Measurements from ENCODE around the gene MS4A4A.

MS4A4A gene

DNA sequence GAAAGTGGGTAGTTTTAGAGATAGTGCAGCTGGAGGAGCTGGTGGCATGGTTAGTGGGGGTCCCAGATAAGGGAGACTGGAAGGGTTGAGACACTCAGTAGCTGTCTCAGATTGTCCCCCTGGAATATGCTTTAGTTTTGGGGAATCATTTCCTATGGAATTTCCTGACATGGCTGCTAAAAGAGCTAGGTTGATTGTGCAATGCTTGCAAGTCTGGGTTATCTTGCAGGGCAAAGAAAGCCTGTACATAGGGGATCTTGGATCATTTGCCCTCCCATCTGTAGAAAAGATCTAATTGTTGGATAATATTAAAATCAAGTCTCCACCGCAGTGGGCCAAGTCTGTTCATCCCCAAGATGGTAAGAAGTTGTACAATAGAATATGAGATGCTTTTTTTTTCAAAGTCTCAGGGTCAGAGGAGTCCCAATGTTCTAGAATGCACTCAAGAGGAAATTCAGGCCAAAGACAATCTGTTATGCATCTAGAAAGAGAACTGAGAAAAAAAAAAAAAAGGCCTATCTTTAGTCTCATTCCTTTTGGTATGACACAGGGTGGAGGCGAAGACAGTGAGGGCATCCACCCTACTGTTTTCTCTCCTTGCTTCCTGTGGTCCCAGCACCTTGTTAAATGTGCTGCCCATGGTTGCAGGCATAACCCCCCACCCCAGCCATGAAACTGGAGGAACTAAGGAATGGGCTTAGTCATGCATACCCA is 66.8 kb downstream of the MS4A4A start:
- no peak for DNase-seq (ENCODE audit: low read depth, low spot score)

DNA sequence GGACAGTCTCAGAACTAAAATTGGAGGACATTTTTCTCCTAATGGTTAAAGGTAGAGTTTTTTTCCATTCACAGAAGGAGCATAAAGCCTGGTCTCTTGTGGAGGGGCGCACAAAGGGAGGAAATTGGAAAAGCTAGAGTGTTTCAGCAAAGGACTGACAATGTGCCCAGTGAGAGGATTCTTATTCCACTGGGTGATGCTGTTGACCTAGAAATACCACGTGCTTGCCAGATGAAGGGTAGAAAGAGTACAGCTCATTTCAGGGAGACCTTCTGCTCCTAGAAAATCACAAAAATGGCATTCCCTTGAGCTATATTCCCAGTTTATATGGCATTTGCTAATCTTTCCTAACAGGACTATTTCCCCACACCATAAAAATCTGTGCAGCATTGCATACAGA is 67.7 kb downstream of the MS4A4A start:
- no peak for DNase-seq (ENCODE audit: low read depth, low spot score)

- no peak for DNase-seq (ENCODE audit: low read depth, low spot score)
Measured at GRCh38 chr11:60349990-60350389, 69.5 kb downstream of the MS4A4A start.

- DNase-seq (ENCODE audit: low read depth, low spot score), result no peak
Measured at GRCh38 chr11:60357771-60358170, 77.3 kb downstream of the MS4A4A start.
